Effector memory CD4-positive, alpha-beta T cell (primary cell): Measurements from ENCODE around the gene CCDC142.

Source experiments
- DNase-seq, 3 donors: peaks; one replicate each; pipeline ENCODE4 v3.0.0-alpha.2; 2020
- H3K27ac ChIP-seq: 2 replicates; pipeline ENCODE4 v1.7.0; 2013; ENCODE audit warnings: mild to moderate bottlenecking, low read length, moderate library complexity; ENCODE audit not compliant: insufficient read depth, poor library complexity, severe bottlenecking
- H3K27me3 ChIP-seq: replicated peaks from 2 replicates; pipeline ENCODE4 v1.7.0; 2013; ENCODE audit warnings: mild to moderate bottlenecking, low read length; ENCODE audit not compliant: insufficient read depth, control insufficient read depth, poor library complexity, severe bottlenecking
- H3K36me3 ChIP-seq: 2 replicates; pipeline ENCODE4 v1.7.0; 2013; ENCODE audit warnings: mild to moderate bottlenecking, low read length, moderate library complexity; ENCODE audit not compliant: control insufficient read depth, insufficient read depth
- H3K4me1 ChIP-seq: 2 replicates; pipeline ENCODE4 v1.7.0; 2013; ENCODE audit warnings: low read length, mild to moderate bottlenecking; ENCODE audit not compliant: control insufficient read depth, insufficient read depth, poor library complexity, severe bottlenecking
- H3K4me3 ChIP-seq: 2 replicates; pipeline ENCODE4 v1.7.0; 2013; ENCODE audit warnings: low read length, low read depth, mild to moderate bottlenecking; ENCODE audit not compliant: insufficient read depth, poor library complexity, severe bottlenecking
- H3K9me3 ChIP-seq: 2 replicates; pipeline ENCODE4 v1.7.0; 2013; ENCODE audit warnings: mild to moderate bottlenecking, low read length, moderate library complexity; ENCODE audit not compliant: control insufficient read depth

Gene CCDC142

DNA sequence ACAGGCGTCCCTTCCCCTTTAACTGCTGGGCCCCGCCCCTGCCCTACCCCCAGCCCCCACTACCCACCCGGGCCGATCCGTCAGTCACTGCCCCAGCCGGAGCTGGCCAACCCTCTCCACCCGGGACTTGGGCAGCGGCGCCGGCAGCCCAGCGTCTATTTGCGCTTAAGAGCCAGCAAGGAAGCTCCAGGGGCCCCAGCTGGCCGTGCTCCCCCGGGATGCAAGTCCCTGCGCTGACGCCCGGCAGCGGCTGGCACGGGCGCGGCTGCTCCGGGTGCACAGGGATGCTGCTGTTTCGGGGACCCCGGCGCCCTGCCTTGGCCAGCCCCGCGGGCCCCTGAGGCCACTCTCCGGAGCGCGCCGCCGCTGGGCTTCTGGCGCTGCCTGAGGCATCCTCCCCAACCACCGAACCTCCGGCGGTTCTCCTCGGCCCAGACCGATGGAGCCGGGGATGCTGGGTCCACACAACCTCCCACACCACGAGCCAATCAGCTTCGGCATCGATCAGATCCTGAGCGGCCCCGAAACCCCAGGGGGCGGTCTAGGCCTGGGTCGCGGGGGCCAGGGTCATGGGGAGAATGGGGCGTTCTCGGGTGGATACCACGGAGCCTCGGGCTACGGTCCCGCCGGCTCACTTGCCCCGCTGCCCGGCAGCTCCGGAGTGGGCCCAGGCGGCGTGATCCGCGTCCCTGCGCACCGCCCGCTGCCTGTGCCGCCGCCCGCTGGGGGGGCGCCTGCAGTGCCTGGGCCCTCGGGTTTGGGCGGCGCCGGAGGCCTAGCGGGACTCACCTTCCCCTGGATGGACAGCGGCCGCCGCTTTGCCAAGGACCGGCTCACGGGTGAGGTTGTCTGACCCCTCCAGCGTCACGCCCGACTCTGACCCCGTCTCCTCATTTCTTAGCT lies 31.8 kb upstream of the CCDC142 start, which contains the start of gene TLX2:
TSS of gene TLX2 (plus strand) at position 83 of the 903 bp plus-strand sequence. CDS start at position 440, 357 bp downstream.
- DNase-seq, result no peak
- no peaks in the 10 kb centered on the region for H3K36me3 ChIP-seq
- no peak within 1 kb of the TSS for H3K27ac ChIP-seq
- peak within 1 kb of the TSS; percentile 58 for H3K4me3 ChIP-seq
- H3K9me3 ChIP-seq, result no peaks in the 10 kb centered on the region
- H3K4me1 ChIP-seq, result peaks cover 36% of the 10 kb centered on the region
- H3K27me3 ChIP-seq, result peaks cover 55% of the 10 kb centered on the region

DNA sequence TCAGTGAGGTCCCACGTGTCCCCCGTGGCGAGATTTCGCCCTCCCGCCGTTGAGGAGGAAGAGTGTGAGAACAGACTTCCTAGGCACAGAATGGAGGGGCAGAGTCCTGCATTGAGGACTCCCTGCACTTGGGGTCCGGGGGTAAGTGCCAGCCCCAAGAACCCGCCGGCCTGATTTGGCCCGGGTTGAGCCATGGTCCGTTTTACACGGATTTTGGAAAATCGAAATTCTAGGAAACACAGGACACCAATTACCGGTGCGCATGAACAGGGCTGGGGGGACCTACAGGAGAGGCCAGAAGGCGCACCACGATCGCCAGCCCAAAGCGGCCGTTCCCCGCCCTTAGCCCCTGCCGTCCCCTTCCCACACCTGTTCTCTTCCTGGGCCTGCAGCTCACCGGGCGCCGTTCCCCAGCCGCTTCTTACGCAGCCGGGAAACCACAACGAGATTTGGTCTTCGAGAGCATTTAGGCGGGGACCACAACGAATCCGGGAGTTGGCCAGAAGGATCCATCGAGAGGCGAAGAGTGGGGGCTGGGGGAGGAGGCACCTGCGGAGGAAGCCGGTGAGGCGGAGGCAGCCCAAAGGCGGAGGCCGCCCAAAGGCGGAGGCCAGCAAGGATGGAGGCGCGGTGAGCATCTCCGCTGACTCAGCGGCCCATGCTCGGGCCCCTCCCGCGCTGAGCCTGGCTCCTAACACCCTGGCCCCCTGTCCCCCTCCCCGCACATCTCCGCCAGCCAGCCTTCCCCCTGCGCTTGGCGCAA lies 31.0 kb upstream of the CCDC142 start:
- Histone ChIP-seq H3K36me3 (no peaks in the 10 kb centered on the region), H3K9me3 (no peaks in the 10 kb centered on the region), H3K4me3 (peak overlapping the region; percentile 58), H3K27ac (no peak overlapping the region), H3K4me1 (peaks cover 36% of the 10 kb centered on the region), H3K27me3 (peaks cover 47% of the 10 kb centered on the region)
- no peak for DNase-seq

DNA sequence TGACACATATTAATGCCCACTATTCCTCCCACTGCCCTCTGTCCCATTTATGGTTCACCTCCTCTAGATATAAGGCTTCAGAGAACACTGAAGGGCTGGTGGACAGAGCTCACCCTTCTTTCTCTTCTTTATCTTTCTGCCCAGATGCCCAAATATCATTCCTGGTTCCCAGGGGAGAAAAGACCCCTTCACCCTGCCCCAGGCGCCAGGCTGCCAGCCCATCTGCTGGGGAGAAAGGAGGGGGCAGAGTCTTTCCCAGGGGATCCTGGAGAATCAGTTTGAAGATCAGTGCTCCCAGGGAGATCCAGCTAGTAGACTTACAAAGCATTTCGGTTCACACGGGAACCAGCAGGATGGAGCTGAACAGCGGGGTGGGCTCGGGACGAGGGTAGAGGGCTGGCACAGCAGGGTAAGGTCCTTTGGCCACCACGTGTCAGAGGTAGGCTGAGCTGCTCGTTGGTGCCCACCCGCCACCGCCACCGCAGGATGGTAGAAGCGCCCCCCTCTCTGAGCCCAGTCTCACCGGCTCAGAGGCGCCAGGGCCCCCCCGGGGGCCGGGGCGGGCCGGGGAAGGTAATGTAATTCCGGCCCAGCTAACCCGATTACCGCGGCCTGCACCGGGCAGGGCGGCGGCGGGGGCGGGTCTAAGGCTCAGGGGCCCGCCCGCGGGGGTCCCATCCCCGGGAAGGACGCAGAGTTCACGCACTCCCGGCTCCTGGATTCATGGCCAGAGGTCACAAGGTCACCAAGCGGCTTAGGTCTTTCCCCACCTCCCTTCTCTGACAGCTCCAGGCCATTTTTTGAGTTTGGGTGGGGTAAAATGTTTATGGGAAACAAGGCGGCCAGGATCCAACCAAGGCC lies 30.2 kb upstream of the CCDC142 start:
- H3K4me3 ChIP-seq, result no peak overlapping the region
- H3K27ac ChIP-seq, result no peak overlapping the region
- no peak for DNase-seq
- no peaks in the 10 kb centered on the region for H3K36me3 ChIP-seq
- peaks cover 39% of the 10 kb centered on the region for H3K4me1 ChIP-seq
- H3K9me3 ChIP-seq, result no peaks in the 10 kb centered on the region
- peaks cover 41% of the 10 kb centered on the region for H3K27me3 ChIP-seq

DNA sequence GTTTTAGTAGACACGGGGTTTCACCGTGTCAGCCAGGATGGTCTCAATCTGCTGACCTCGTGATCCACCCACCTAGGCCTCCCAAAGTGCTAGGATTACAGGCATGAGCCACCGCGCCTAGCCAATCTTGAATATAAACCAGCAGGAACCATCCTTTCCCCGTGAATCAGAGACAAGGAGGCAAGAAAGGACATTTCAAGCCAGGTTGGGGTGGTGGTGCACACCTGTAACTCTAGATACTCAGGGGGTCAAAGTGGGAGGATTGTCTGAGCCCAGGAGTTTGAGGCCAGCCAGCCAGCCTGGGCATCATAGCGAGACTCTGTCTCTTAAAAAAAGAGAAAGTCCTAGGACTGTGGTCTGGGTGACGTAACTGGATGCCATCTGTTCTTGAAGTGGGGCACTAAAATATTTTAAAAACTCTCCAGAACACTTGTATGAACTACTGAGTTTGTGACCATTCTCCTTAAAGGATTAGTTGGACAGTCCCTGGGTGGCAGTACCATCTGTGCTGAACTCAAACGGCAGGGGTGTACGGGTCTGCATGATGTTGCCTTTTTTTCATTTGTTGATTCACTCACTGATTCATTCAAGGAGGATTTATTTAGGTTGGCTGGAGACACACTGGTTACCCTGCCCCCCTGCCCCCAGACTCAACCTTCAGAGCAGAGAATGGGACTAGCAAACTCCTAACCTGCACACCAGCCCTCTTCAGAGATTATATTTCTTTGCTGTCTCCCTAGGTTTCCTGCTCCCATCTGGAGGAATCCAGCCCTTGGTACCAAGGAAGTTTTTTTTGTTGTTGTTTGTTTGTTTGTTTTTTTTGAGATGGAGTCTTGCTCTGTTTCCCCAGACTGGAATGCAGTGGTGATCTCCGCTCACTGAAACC lies 28.5 kb upstream of the CCDC142 start:
- Histone ChIP-seq H3K27me3 (peaks cover 26% of the 10 kb centered on the region), H3K4me3 (no peak overlapping the region), H3K4me1 (peaks cover 46% of the 10 kb centered on the region), H3K27ac (no peak overlapping the region), H3K9me3 (no peaks in the 10 kb centered on the region), H3K36me3 (no peaks in the 10 kb centered on the region)
- DNase-seq, result no peak

DNA sequence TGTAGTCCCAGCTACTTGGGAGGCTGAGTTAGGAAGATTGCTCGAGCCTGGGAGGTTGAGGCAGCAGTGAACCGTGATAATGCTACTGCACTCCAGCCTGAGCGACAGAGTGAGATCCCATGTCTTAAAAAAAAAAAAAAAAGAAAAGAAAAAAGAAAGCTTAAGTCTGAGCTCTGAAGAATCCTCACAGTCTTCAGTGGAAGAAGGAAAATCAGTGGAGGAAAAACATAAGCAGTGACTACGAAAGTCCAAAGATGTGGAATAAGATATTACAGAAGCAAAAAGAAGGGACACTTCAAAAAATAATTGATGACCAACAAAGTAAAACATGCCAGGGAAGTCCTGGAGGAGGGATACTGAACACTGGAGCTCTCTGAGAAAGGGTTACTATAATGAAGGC lies 27.5 kb upstream of the CCDC142 start:
- H3K27ac ChIP-seq, result no peak overlapping the region
- peaks cover 15% of the 10 kb centered on the region for H3K27me3 ChIP-seq
- H3K4me1 ChIP-seq, result peaks cover 38% of the 10 kb centered on the region
- DNase-seq, result no peak
- H3K4me3 ChIP-seq, result no peak overlapping the region
- no peaks in the 10 kb centered on the region for H3K9me3 ChIP-seq
- H3K36me3 ChIP-seq, result peaks cover 8% of the 10 kb centered on the region

DNA sequence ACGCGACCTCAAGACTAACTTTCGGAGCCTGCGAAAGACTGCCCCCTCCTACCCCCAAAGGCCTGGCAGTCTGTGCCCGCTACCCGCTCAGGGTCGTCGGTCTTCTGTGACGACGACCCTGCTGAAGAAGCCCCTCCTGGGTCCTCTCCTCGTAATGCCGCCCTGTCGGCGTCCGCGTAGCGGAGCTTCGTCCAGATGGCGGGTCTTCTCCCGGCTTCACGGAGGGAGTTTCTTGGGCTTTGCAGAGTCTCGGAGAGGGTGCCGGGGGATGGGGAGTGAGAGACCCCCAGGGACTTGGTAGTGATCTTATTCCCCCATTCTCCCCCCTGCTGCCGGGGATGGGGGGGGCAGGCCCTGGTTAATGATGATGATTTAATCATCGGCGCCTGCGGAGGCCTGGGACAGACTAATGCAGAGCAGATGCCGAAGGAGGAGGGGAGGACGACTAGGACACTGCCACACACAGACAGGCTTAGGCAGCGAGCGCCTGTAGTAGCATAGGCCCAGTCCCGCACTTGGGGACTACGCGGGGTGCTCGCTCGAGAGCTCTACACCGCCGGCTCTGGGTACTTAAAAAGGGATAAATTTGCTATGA lies 25.2 kb upstream of the CCDC142 start:
- H3K27ac ChIP-seq, result peak overlapping the region; percentile 97
- H3K36me3 ChIP-seq, result peaks cover 15% of the 10 kb centered on the region
- H3K27me3 ChIP-seq, result peaks cover 11% of the 10 kb centered on the region
- peaks cover 25% of the 10 kb centered on the region for H3K4me1 ChIP-seq
- no peaks in the 10 kb centered on the region for H3K9me3 ChIP-seq
- peak overlapping the region; percentile 99 for H3K4me3 ChIP-seq
- DNase-seq, result no peak

DNA sequence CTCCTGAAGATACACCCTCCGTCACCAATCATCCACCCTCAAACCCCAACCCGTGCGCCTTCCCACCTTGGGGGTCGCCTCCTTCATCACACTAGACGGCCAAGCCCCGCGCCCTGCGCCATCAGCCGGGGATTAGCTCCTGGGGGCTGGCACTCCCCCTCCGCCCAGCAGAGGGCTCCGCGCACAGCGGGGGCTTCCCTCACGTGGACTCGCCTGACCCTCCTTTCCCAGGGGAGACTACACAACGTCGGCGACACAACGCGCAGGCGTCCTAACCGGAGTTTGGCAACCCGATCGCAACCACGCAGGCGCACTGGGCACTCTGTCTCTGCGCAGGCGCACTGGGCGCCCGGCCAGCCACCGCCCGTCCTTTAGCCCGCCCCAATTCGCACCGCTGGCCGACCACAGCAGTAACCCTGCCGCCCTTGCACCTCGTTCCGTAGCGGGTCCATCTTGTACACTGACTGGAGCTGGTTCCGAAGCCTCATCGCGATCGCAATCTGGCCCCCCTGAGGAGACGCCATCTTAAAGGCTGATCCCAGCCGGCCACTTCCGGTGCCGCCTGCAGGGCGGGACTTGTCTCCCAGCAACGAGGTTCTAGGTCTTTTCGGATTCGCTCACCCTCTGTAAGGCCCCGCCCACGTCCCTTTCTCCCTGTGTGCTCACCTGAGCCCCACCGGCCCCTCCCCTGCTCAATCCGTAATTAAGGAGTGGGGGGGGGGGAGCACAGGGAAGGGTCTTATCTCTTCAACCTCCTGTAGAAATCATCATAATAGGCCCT lies 24.5 kb upstream of the CCDC142 start, which contains the start of gene PCGF1:
TSS of gene PCGF1 (minus strand) at position 551 of the 781 bp plus-strand sequence. CDS start at position 524, 27 bp downstream.
- Histone ChIP-seq H3K4me1 (peaks cover 31% of the 10 kb centered on the region), H3K27me3 (peaks cover 18% of the 10 kb centered on the region)

DNA sequence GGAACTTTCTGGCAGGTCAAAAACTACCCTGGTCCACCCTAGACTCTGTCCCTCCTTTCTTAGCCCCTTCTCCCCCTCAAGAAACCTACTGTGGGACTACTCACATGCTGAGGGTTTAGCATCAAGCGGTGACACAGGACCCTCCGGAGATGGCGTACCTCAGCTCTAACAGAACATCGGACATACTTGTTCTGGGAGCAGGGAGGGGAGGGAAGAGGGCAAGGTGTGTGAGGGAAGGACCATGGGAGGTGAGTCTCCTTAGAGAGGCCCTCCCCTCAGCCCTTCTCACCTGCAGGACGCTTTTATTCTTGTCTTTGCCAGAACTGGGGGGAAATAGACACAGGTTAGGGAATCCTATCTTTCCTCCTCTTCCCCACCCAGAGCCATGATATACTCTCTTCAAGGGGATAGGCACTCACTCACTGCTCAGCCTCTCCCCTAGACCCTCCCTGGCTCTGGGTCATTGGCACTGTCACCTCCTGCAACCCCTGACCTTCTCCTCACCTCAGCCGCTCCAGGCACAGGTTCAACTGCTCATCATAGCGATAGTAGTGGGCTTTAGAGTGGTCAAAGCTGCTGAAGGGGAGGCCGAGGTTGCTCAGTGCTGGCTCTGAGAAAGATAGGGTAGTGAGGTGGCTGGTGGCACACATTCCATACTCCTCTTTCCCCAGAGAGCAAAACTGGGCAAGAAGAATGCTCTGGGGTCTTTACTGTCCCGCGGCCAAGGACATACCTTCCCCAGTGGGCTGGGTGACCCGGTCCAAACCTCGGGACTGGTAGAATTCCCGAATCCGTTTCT lies 22.8 kb upstream of the CCDC142 start:
- no peak for DNase-seq
- H3K4me3 ChIP-seq, result no peak overlapping the region
- peaks cover 32% of the 10 kb centered on the region for H3K27me3 ChIP-seq
- H3K4me1 ChIP-seq, result peaks cover 31% of the 10 kb centered on the region
- H3K36me3 ChIP-seq, result peaks cover 15% of the 10 kb centered on the region
- no peak overlapping the region for H3K27ac ChIP-seq
- no peaks in the 10 kb centered on the region for H3K9me3 ChIP-seq

More for the DNA sequence above, 24.5 kb upstream of the CCDC142 start, which contains the start of gene PCGF1:
- no peaks in the 10 kb centered on the region for H3K9me3 ChIP-seq
- peaks cover 15% of the 10 kb centered on the region for H3K36me3 ChIP-seq
- peak within 1 kb of the TSS; percentile 99 for H3K4me3 ChIP-seq
- peak; percentile 94 to 97 (median 96) for DNase-seq
- H3K27ac ChIP-seq, result peak within 1 kb of the TSS; percentile 97
